ENCODE data around the gene CD38.

Gene CD38

DNA sequence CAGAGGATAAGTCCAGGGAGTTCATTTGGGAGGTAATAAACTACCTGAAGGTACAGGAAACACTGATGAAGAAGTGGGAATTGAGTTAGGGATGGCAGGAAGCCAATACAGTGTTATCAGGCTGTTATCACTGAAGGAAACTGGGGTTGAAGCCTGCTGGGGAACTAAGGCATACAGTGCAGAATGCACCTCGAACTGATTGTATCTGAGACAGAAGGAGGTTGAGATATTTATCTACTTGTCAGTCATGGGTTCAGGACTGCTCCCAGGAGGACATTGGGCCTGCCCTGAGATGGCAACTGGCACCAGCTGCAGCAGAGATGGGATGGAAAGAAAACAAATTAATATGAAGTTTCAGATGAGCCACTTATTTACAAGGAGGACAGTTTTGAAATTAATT lies 35.5 kb upstream of the CD38 start:
- no peak for TF ChIP-seq PAX5 (IDR thresholded peaks at IDR 0.05; ENCODE audit: insufficient read depth, low read length, severe bottlenecking)
- no peak for TF ChIP-seq POU2F2 (IDR thresholded peaks at IDR 0.05; ENCODE audit: low read depth, low read length)
- no peak for TF ChIP-seq TAF1 (IDR thresholded peaks at IDR 0.05; ENCODE audit: low read depth, low read length)
- no peak for TF ChIP-seq POLR2AphosphoS5 (IDR thresholded peaks at IDR 0.05; ENCODE audit: low read depth, low read length)
- no peak for TF ChIP-seq POLR2A (IDR thresholded peaks at IDR 0.05; ENCODE audit: low read depth, low read length)
- TF ChIP-seq SPI1 (IDR thresholded peaks at IDR 0.05; ENCODE audit: low read depth, low read length): no peak
- FAIRE-seq (no peak), DNase-seq (ENCODE audit: insufficient read length, low spot score) (no peak)

DNA sequence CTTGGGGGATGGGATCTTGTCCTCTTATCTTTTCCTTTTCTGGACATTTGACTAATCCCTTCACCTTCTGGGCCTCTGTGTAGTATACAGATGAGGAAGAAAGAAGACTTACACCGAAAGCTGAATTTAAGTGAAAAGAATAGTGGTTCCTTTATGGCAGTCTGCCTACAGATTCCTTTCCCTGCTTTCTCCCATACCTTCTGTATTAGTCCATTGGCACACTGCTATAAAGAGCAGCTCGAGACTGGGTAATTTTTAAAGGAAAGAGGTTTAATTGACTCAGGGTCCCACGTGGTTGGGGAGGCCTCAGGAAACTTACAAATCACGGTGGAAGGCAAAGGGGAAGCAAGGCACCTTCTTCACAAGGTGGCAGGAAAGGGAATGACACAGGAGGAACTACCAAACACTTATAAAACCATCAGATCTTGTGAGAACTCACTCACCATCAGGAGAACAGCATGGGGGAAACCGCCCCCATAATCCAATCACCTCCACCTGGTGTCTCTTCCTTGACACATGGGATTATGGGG lies 34.0 kb upstream of the CD38 start:
- no peak for DNase-seq (ENCODE audit: insufficient read length, low spot score)
- TF ChIP-seq POLR2A (IDR thresholded peaks at IDR 0.05; ENCODE audit: low read depth, low read length) (no peak), TAF1 (IDR thresholded peaks at IDR 0.05; ENCODE audit: low read depth, low read length) (no peak), POLR2AphosphoS5 (IDR thresholded peaks at IDR 0.05; ENCODE audit: low read depth, low read length) (no peak), POU2F2 (IDR thresholded peaks at IDR 0.05; ENCODE audit: low read depth, low read length) (no peak), SPI1 (IDR thresholded peaks at IDR 0.05; ENCODE audit: low read depth, low read length) (no peak), PAX5 (IDR thresholded peaks at IDR 0.05; ENCODE audit: insufficient read depth, low read length, severe bottlenecking) (no peak)
- no peak for FAIRE-seq

DNA sequence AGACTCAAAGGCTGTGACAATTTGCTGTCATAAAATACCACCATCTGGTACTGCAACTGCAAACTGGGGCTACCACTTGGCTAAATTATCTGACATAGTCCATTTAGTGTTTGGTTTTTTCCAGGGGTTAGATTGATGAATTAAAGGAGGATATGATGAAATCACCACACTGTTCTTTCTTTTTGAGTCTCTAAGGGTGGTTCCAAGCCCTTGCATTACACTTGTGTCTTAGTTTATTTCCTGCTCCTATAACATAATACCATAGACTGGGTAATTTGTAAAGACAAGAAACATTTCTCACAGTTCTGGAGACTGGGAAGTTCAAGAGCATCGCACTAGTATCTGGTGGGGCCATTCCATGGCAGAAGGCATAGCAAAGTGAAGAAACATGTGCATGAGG lies 32.0 kb upstream of the CD38 start:
- no peak for DNase-seq (ENCODE audit: insufficient read length, low spot score)
- no peak for FAIRE-seq
- TF ChIP-seq PAX5 (IDR thresholded peaks at IDR 0.05; ENCODE audit: insufficient read depth, low read length, severe bottlenecking) (no peak), POU2F2 (IDR thresholded peaks at IDR 0.05; ENCODE audit: low read depth, low read length) (no peak), POLR2A (IDR thresholded peaks at IDR 0.05; ENCODE audit: low read depth, low read length) (no peak), SPI1 (IDR thresholded peaks at IDR 0.05; ENCODE audit: low read depth, low read length) (no peak), TAF1 (IDR thresholded peaks at IDR 0.05; ENCODE audit: low read depth, low read length) (no peak), POLR2AphosphoS5 (IDR thresholded peaks at IDR 0.05; ENCODE audit: low read depth, low read length) (no peak)

DNA sequence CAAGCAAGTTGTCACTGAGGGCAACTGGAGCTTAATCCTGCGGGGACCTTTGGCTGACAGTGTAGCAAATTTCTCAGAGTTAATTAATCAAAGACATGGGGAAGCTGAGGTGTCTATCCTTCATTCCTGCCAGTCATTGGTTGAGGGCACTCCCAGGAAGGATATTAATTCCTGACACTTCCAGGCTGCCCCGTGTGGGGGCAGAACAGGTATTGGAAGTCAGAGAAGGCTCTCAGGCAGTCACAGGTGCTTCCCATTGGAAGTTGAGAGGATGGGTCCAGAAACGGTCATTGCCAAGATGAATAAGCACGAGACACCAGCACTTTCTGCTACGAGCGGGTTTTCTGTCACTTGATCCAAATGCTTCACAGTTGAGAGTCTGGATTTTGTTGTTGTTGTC lies 29.1 kb upstream of the CD38 start:
- TF ChIP-seq PAX5 (IDR thresholded peaks at IDR 0.05; ENCODE audit: insufficient read depth, low read length, severe bottlenecking) (no peak), POLR2AphosphoS5 (IDR thresholded peaks at IDR 0.05; ENCODE audit: low read depth, low read length) (no peak), POLR2A (IDR thresholded peaks at IDR 0.05; ENCODE audit: low read depth, low read length) (no peak), TAF1 (IDR thresholded peaks at IDR 0.05; ENCODE audit: low read depth, low read length) (no peak), POU2F2 (IDR thresholded peaks at IDR 0.05; ENCODE audit: low read depth, low read length) (no peak), SPI1 (IDR thresholded peaks at IDR 0.05; ENCODE audit: low read depth, low read length) (no peak)
- DNase-seq (ENCODE audit: insufficient read length, low spot score) (no peak), FAIRE-seq (no peak)

DNA sequence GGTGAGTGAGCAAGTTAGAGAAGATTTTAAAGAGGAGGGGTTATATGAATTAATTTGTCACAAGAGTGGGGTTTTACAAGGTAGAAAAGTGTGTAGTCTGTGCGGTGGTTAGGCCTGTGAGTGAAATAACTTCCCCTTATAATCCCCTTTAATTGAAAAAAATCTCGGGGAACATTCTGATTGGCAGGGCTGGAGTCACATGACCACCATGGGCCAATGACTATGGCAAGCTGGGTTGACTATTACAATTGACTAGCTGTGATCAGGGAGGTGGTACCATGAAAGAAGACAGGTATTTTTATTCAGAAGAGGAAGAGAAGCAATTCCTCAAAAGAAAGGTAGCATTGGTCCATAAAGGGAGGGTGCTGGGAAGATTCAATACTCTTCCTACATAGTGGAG lies 27.0 kb upstream of the CD38 start:
- TF ChIP-seq POU2F2 (IDR thresholded peaks at IDR 0.05; ENCODE audit: low read depth, low read length) (no peak), PAX5 (IDR thresholded peaks at IDR 0.05; ENCODE audit: insufficient read depth, low read length, severe bottlenecking) (no peak), TAF1 (IDR thresholded peaks at IDR 0.05; ENCODE audit: low read depth, low read length) (no peak), POLR2A (IDR thresholded peaks at IDR 0.05; ENCODE audit: low read depth, low read length) (no peak), POLR2AphosphoS5 (IDR thresholded peaks at IDR 0.05; ENCODE audit: low read depth, low read length) (no peak), SPI1 (IDR thresholded peaks at IDR 0.05; ENCODE audit: low read depth, low read length) (no peak)
- no peak for FAIRE-seq

DNA sequence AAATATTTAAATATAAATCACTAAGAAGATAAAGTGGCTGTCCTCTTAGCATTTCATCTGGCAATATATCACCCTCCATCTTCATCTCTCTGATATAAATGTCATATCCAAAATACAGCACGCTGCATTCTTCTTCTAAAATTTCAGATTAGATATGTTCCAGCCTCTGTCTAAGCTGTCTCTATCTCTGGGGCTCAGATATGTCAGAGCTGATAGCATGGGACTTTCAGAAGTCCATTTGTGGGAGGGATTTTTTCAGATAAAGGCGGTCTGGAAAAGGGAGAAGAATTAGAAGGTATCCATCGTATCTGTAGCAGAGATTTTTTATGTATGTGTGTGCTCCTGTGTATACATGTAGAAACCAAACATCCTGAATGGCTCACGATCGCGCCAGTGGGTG lies 25.0 kb upstream of the CD38 start:
- TF ChIP-seq SPI1 (IDR thresholded peaks at IDR 0.05; ENCODE audit: low read depth, low read length) (no peak), POLR2A (IDR thresholded peaks at IDR 0.05; ENCODE audit: low read depth, low read length) (no peak), TAF1 (IDR thresholded peaks at IDR 0.05; ENCODE audit: low read depth, low read length) (no peak), POLR2AphosphoS5 (IDR thresholded peaks at IDR 0.05; ENCODE audit: low read depth, low read length) (no peak), POU2F2 (IDR thresholded peaks at IDR 0.05; ENCODE audit: low read depth, low read length) (no peak), PAX5 (IDR thresholded peaks at IDR 0.05; ENCODE audit: insufficient read depth, low read length, severe bottlenecking) (no peak)
- FAIRE-seq (no peak), DNase-seq (ENCODE audit: insufficient read length, low spot score) (no peak)

More for the DNA sequence above, 27.0 kb upstream of the CD38 start:
- no peak for DNase-seq (ENCODE audit: insufficient read length, low spot score)

DNA sequence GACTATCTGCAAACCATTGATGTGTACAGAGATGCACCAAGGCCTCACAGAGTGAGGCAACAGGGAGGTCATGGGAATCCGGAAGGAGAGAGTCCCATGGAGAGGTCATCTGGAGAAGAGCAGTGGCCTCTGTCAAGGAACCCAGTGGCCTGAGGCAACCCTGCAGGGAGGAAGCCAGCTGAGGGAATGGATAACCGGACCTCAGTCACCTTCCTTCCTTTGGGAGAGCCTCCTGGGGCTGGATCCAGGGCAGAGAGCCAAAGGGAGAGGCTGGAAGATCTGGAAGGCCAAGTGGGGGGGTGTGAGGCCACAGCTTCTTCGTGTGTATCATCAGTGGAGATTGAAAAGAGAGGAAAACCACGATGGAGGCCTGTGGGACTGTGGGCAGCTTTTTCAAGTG lies 24.3 kb upstream of the CD38 start:
- TF ChIP-seq POLR2AphosphoS5 (IDR thresholded peaks at IDR 0.05; ENCODE audit: low read depth, low read length): no peak
- TF ChIP-seq SPI1 (IDR thresholded peaks at IDR 0.05; ENCODE audit: low read depth, low read length): no peak
- no peak for TF ChIP-seq POU2F2 (IDR thresholded peaks at IDR 0.05; ENCODE audit: low read depth, low read length)
- no peak for TF ChIP-seq TAF1 (IDR thresholded peaks at IDR 0.05; ENCODE audit: low read depth, low read length)
- TF ChIP-seq POLR2A (IDR thresholded peaks at IDR 0.05; ENCODE audit: low read depth, low read length): no peak
- no peak for TF ChIP-seq PAX5 (IDR thresholded peaks at IDR 0.05; ENCODE audit: insufficient read depth, low read length, severe bottlenecking)
- DNase-seq (ENCODE audit: insufficient read length, low spot score): no peak
- no peak for FAIRE-seq

DNA sequence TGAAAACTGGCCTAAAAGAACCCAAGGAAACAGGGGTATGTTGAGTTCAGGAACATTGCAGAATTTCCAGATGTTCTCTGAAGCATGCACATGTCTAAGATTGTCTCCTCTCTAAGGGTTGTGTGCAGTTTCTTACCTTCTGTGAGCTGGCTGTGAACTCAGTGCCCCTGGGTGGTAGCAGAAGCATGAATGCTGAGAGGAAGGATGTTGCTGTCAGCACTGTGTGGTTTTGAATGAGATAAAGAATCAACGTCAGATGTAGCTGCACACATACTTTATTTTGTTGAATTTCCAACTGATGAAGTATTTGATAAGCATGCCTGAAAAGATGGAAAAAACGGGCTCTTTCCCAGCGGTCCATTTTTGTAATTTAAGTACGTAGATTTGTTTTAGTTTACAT lies 23.8 kb upstream of the CD38 start:
- TF ChIP-seq SPI1 (IDR thresholded peaks at IDR 0.05; ENCODE audit: low read depth, low read length) (no peak), POU2F2 (IDR thresholded peaks at IDR 0.05; ENCODE audit: low read depth, low read length) (no peak), POLR2AphosphoS5 (IDR thresholded peaks at IDR 0.05; ENCODE audit: low read depth, low read length) (no peak), PAX5 (IDR thresholded peaks at IDR 0.05; ENCODE audit: insufficient read depth, low read length, severe bottlenecking) (no peak), TAF1 (IDR thresholded peaks at IDR 0.05; ENCODE audit: low read depth, low read length) (no peak), POLR2A (IDR thresholded peaks at IDR 0.05; ENCODE audit: low read depth, low read length) (no peak)
- DNase-seq (ENCODE audit: insufficient read length, low spot score): no peak
- peak; percentile 62 for FAIRE-seq

DNA sequence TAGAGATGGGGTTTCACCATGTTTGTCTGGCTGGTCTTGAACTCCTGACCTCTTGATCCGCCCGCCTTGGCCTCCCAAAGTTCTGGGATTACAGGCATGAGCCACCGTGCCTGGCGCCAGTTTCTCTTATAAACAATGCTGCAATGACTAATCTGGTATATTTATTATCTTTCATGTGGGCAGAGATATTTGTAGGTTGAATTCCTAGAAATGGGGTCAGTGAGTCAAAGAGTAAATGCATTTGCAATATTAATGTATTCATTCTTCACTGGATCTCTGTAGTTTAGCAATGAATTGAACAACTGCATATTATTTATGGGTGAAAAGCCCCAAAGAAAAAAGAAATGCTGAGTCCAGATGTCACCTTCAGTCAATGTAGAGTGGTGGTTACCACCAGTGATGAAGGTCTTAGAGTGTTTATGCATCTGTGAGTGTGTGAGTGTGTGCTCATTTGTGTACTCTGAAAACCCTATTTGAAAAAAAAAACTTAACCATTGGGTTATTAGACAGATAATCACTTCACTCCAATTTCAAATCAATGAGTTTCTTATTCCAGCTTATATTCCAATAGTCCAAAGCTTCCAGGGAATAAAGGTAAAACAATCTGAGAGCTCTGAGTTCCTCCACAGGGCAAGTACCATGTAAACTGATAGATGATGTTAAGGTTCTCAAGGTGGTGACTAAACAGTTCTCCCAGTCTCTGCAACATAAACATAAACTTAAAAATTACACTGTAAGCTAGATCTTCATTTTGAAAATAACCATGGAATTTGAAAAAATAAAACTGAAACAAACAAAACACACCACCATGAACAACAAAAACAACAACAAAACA lies 22.6 kb upstream of the CD38 start:
- no peak for TF ChIP-seq TAF1 (IDR thresholded peaks at IDR 0.05; ENCODE audit: low read depth, low read length)
- no peak for TF ChIP-seq PAX5 (IDR thresholded peaks at IDR 0.05; ENCODE audit: insufficient read depth, low read length, severe bottlenecking)
- peak; percentile 66 for FAIRE-seq

More for the DNA sequence above, 22.6 kb upstream of the CD38 start:
- no peak for DNase-seq (ENCODE audit: insufficient read length, low spot score)

All from GM12891 (cell line).